Measurements from ENCODE around the gene ACSL6. TPM values are rescaled to one million over a fixed set of nuclear protein-coding genes. Genes with fewer than 3 reads are reported as not detected.

The ACSL6 gene
- total RNA-seq, 1 donor = not detected

GRCh38 chr5:131983244-131983771, 28.1 kb downstream of the ACSL6 start:
- DNase-seq (ENCODE audit: low read depth) = peak; percentile 20
- TF ChIP-seq CTCF (IDR thresholded peaks at IDR 0.05; ENCODE audit: insufficient read depth, low read length) = no peak
- no peak overlapping the region for H3K4me3 ChIP-seq (ENCODE audit: low read depth, low read length)

GRCh38 chr5:131981516-131981915, 29.9 kb downstream of the ACSL6 start:
- no peak for DNase-seq (ENCODE audit: low read depth)
- H3K4me3 ChIP-seq (ENCODE audit: low read depth, low read length) = no peak overlapping the region
- TF ChIP-seq CTCF (IDR thresholded peaks at IDR 0.05; ENCODE audit: insufficient read depth, low read length) = no peak

- TF ChIP-seq CTCF (IDR thresholded peaks at IDR 0.05; ENCODE audit: insufficient read depth, low read length) = no peak
- no peak overlapping the region for H3K4me3 ChIP-seq (ENCODE audit: low read depth, low read length)
- DNase-seq (ENCODE audit: low read depth) = no peak
Measured at GRCh38 chr5:131980696-131981095, 30.8 kb downstream of the ACSL6 start.

GRCh38 chr5:131979816-131980215, 31.6 kb downstream of the ACSL6 start:
- no peak overlapping the region for H3K4me3 ChIP-seq (ENCODE audit: low read depth, low read length)
- no peak for TF ChIP-seq CTCF (IDR thresholded peaks at IDR 0.05; ENCODE audit: insufficient read depth, low read length)
- no peak for DNase-seq (ENCODE audit: low read depth)

GRCh38 chr5:131977212-131977604, 34.2 kb downstream of the ACSL6 start:
- H3K4me3 ChIP-seq (ENCODE audit: low read depth, low read length) = no peak overlapping the region
- no peak for TF ChIP-seq CTCF (IDR thresholded peaks at IDR 0.05; ENCODE audit: insufficient read depth, low read length)
- DNase-seq (ENCODE audit: low read depth) = no peak

GRCh38 chr5:131976414-131977211, 34.8 kb downstream of the ACSL6 start:
- DNase-seq (ENCODE audit: low read depth) = no peak
- no peak overlapping the region for H3K4me3 ChIP-seq (ENCODE audit: low read depth, low read length)
- TF ChIP-seq CTCF (IDR thresholded peaks at IDR 0.05; ENCODE audit: insufficient read depth, low read length) = no peak

Measured in fibroblast of the aortic adventitia (primary cell).